NB4 (cell line): ENCODE measurements around the gene SIAH2.

Source experiments
- DNase-seq: peaks from one replicate; pipeline ENCODE4 v3.0.0; 2010; ENCODE audit warnings: low read depth
- H3K4me3 ChIP-seq: one replicate; pipeline ENCODE4 v1.5.1; 2011; ENCODE audit warnings: mild to moderate bottlenecking, low read depth, low read length, moderate library complexity
- MYC ChIP-seq: IDR thresholded peaks from 2 replicates; pipeline ENCODE4 v1.6.1; 2011; ENCODE audit warnings: low read depth, low read length
- POLR2A ChIP-seq: IDR thresholded peaks from 2 replicates; pipeline ENCODE4 v1.6.1; 2011; ENCODE audit warnings: mild to moderate bottlenecking; ENCODE audit not compliant: insufficient read length; ENCODE audit errors: extremely low read depth
- TF ChIP-seq, protein P1 (sequence below): IDR thresholded peaks from one replicate; pipeline ENCODE4 v1.5.1; 2012; ENCODE audit warnings: low read depth, low read length
- TF ChIP-seq, protein P2 (sequence below): IDR thresholded peaks from 2 replicates; pipeline ENCODE4 v1.6.1; 2011; ENCODE audit warnings: low read depth, low read length

The SIAH2 gene

DNA sequence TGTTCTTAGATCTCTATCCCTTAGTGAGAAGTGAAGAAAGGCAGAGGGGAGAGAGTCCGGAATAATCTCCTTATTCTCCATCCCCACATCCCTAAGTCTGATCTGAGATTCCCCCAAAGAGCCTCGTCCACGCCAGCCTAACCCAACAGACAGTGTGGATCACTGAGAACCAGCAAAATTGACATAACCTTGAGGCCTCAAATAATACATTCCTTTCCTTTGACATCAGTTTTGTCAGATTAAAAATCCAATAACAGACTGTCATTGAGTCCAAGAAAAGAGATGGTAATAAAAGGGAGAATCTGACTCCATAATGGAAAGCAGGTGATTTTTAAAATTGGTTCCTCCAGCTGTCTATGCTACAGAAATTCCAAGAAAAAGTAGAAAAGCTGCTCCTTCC is 7.7 kb upstream of the SIAH2 start:
- no peak for TF ChIP-seq MYC
- no peak for TF ChIP-seq POLR2A
- TF ChIP-seq, protein P1, sequence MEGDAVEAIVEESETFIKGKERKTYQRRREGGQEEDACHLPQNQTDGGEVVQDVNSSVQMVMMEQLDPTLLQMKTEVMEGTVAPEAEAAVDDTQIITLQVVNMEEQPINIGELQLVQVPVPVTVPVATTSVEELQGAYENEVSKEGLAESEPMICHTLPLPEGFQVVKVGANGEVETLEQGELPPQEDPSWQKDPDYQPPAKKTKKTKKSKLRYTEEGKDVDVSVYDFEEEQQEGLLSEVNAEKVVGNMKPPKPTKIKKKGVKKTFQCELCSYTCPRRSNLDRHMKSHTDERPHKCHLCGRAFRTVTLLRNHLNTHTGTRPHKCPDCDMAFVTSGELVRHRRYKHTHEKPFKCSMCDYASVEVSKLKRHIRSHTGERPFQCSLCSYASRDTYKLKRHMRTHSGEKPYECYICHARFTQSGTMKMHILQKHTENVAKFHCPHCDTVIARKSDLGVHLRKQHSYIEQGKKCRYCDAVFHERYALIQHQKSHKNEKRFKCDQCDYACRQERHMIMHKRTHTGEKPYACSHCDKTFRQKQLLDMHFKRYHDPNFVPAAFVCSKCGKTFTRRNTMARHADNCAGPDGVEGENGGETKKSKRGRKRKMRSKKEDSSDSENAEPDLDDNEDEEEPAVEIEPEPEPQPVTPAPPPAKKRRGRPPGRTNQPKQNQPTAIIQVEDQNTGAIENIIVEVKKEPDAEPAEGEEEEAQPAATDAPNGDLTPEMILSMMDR = no peak
- TF ChIP-seq, protein P2, sequence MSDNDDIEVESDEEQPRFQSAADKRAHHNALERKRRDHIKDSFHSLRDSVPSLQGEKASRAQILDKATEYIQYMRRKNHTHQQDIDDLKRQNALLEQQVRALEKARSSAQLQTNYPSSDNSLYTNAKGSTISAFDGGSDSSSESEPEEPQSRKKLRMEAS = no peak
- DNase-seq = no peak
- no peak overlapping the region for H3K4me3 ChIP-seq

DNA sequence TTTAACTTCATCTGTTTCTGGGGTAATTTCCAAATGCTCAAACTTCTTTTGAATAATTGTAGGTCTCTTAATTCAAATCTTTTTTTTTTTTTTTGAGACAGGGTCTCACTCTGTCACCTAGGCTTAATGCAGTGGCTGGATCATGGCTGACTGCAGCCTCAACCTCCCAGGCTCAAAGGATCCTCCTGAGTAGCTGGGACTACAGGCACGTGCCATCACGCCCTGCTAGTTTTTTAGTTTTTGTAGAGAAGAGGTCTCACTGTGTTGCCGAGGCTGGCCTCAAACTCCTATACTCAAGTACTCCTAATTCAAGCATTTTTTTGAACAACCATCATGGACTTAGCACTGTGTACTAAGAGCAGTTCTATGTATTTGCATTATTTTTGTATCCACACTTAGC is 3.8 kb upstream of the SIAH2 start:
- no peak overlapping the region for H3K4me3 ChIP-seq
- no peak for DNase-seq
- TF ChIP-seq, protein P1 = no peak
- no peak for TF ChIP-seq MYC
- no peak for TF ChIP-seq POLR2A
- TF ChIP-seq, protein P2 = no peak

DNA sequence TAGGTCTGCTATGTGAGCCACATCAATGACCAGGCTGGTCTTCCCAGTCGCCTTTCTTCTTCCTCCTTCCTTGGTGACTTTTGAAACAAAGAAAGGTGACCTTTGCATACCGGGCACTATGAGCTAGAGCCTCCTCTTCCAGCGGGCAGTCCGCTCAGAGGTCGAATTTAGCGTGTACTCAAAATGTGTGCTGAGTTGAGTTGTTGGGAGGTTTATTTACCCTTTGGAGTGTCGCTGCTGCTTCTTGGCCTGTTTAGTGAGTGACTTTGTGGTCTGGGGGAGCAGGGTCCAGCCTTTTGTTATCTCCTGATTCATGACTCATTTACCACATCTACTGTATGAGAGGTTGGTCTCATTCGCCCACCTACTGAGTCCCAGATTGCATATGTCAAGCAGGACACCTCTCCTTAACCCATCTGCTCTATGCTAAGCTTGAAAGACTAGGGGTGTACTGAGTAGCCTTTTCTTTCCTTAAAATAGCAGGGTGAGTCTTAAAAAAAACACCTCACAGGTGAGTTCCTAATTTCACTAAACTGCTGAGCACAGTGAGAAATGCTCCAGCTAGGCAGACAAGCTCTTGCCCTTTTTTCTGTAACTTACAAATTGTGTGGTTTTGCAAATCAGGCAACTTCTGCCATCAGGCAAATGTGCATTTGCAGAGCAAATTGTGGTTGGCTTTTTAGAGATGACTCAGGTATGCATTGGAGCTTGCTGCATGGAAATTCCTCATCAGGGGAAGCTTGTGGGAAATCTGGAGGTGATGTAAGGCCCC is 3.2 kb upstream of the SIAH2 start:
- TF ChIP-seq, protein P2 = no peak
- TF ChIP-seq MYC (no peak), POLR2A (no peak)
- TF ChIP-seq, protein P1 = no peak
- no peak overlapping the region for H3K4me3 ChIP-seq
- DNase-seq = peak; percentile 66

DNA sequence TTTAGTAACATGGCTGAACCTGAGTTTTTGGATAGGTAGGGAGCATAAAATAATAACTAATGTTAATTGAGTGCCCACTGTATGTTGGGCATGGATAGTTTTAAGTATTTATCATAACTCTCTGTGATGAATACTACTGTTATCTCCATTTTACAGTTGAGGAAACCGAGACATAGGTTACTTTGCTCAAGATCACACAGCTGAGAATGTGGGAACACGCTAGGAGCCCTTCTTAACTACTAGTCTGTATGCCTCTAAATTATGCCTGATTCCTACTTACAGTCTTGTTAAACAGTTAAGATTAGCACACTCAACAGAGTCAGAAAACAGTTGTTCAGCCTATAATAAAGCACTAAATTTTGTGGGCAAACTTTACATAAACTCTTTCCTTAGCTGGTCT is 2.0 kb upstream of the SIAH2 start:
- TF ChIP-seq MYC (no peak), POLR2A (no peak)
- TF ChIP-seq, protein P1 = no peak
- TF ChIP-seq, protein P2 = no peak
- DNase-seq = no peak
- H3K4me3 ChIP-seq = no peak overlapping the region

DNA sequence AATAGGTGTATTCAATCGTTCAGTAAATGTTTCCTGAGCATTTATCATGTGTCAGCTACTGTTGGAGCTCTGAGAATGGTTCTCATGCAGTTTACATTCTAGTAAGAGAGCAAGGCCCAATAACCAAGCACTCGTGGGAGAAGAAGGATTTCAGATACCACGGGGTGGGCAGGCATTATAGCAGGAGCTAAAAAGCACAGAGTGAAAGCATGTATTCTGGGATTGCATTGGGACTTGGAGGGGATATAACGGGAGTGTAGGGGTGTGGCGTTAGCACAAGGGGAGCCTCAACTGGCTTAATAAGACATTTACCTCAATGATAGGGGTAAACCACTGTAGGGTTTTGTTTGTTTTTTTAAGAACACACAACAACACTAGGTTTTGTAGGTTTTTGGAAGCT is 1.6 kb upstream of the SIAH2 start:
- H3K4me3 ChIP-seq = no peak overlapping the region
- TF ChIP-seq, protein P2 = no peak
- TF ChIP-seq POLR2A (no peak), MYC (no peak)
- TF ChIP-seq, protein P1 = no peak
- no peak for DNase-seq
